MG63 (cell line): ENCODE results near the gene PIGS. TPM values are rescaled to one million over a fixed set of nuclear protein-coding genes. Genes with fewer than 3 reads are reported as not detected.
"Not testable (repeated sequence)": the region's sequence is repeated elsewhere in the genome, so short reads cannot be mapped to it uniquely, and the experiment has no call there.

Experiments used
- DNase-seq: peaks from one replicate; pipeline ENCODE4 v3.0.0-alpha.2; 2020
- H3K27me3 ChIP-seq: fragments of 250-450 bp; sonication (Bioruptor Pico); 2 replicates; pipeline ENCODE4 v1.5.1; 2020; ENCODE audit warnings: mild to moderate bottlenecking, moderate library complexity
- H3K36me3 ChIP-seq: fragments of 250-450 bp; sonication (Bioruptor Pico); 2 replicates; pipeline ENCODE4 v1.5.1; 2020; ENCODE audit warnings: mild to moderate bottlenecking, moderate library complexity
- H3K4me3 ChIP-seq: fragments of 250-450 bp; sonication (Bioruptor Pico); 2 replicates; pipeline ENCODE4 v1.5.1; 2020; ENCODE audit warnings: mild to moderate bottlenecking, moderate library complexity
- H3K9me3 ChIP-seq: fragments of 250-450 bp; sonication (Bioruptor Pico); 2 replicates; pipeline ENCODE4 v1.5.1; 2020; ENCODE audit warnings: mild to moderate bottlenecking, moderate library complexity
- total RNA-seq: library from RNA; depleted of rRNA; stranded (reverse); fragments of >200 nt; shearing (Covaris generic); gene quantifications from 2 replicates; pipeline ENCODE4 v1.2.3, GENCODE V29; 2014; ENCODE audit warnings: low replicate concordance

PIGS gene
- total RNA-seq, 1 experiment from 2014 or later, result 65.1 TPM

- DNase-seq, result no peak
- Histone ChIP-seq H3K27me3 (no peaks in the 10 kb centered on the region), H3K4me3 (no peak overlapping the region), H3K9me3 (no peaks in the 10 kb centered on the region), H3K36me3 (peaks cover 94% of the 10 kb centered on the region)
Measured at GRCh38 chr17:28585851-28586250, 14.5 kb upstream of the PIGS start.

DNA sequence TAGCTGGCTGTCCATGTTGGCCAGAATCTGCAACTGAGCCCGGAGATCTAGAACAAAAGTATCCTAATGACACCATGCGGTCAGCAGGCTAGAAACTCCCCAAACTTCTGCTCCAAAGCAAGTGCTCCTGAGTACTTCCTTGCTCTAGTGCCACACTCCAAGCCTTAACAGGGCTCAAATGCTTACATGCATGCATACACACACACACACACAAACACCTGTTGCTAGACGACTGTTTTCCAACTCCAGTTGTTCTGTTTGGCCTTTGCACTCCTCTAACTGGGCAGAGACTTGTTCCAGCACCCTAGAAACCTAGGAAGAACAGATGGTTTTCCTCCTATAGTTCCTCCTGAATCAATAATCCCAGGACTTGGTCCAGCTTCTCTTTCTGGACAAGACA is 13.1 kb upstream of the PIGS start:
- Histone ChIP-seq H3K27me3 (no peaks in the 10 kb centered on the region), H3K9me3 (no peaks in the 10 kb centered on the region), H3K4me3 (no peak overlapping the region), H3K36me3 (peaks cover 95% of the 10 kb centered on the region)
- no peak for DNase-seq

DNA sequence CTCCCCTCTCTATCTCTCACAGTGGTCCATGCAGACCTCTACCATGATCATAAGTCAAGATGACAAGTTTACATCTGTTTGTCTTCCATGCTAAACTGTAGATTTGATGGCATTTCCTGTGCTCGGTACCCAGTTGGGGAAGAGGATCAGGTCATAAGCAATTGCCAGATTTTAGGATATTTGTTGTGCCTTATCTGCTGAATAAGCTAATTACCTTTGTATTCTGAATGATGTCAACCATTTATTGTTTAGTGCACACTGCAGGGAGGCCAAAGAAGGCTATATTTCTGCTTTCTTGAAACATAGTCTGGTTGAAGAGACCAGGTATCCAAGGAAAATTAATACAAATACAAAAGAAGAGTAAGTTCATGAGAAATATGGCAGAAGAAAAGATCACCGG is 11.2 kb upstream of the PIGS start:
- DNase-seq, result no peak
- no peak overlapping the region for H3K4me3 ChIP-seq
- no peaks in the 10 kb centered on the region for H3K27me3 ChIP-seq
- H3K36me3 ChIP-seq, result peaks cover 95% of the 10 kb centered on the region
- no peaks in the 10 kb centered on the region for H3K9me3 ChIP-seq

DNA sequence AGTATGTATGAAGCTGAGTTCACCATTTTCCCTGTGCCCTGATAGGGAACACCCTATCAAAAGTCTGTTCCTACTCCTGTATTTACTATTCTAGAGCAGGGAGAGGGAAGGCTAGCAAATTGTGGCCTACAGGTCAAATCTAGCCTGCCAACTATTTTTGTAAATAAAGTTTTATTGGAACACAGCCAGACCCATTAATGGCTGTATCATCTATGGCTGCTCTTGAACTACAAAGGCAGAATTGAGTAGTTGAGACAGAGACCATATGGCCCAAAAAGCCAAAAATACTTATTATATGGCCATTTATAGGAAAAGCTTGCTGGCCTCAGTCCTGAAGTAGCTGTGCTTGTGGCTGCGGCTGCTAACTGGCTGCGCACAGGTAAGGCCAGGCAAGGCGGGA is 9.6 kb upstream of the PIGS start:
- peaks cover 92% of the 10 kb centered on the region for H3K36me3 ChIP-seq

DNA sequence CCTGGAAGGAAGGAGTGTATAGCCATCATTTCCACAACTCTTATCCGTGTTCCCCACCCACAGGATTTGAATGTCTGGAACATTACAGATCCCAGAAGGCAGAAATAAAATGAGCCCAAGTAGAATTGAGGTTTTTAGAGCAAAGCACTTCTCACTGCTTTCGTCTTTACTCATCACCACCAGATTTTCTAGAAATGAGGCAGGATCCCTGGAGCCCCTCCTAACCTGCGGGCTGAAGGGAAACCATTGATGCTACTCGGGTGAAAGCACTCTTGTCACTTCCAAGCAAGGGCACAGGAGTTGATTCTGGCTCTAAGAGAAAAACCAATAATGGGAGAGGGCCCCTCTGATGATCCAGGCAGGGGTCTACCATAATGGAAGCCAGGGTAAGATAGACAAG is 8.2 kb upstream of the PIGS start:
- peaks cover 80% of the 10 kb centered on the region for H3K36me3 ChIP-seq
- no peak overlapping the region for H3K4me3 ChIP-seq
- no peak for DNase-seq
- no peaks in the 10 kb centered on the region for H3K9me3 ChIP-seq
- H3K27me3 ChIP-seq, result no peaks in the 10 kb centered on the region

More for the DNA sequence above, 9.6 kb upstream of the PIGS start:
- no peak for DNase-seq
- no peaks in the 10 kb centered on the region for H3K27me3 ChIP-seq
- no peaks in the 10 kb centered on the region for H3K9me3 ChIP-seq
- H3K4me3 ChIP-seq, result no peak overlapping the region

DNA sequence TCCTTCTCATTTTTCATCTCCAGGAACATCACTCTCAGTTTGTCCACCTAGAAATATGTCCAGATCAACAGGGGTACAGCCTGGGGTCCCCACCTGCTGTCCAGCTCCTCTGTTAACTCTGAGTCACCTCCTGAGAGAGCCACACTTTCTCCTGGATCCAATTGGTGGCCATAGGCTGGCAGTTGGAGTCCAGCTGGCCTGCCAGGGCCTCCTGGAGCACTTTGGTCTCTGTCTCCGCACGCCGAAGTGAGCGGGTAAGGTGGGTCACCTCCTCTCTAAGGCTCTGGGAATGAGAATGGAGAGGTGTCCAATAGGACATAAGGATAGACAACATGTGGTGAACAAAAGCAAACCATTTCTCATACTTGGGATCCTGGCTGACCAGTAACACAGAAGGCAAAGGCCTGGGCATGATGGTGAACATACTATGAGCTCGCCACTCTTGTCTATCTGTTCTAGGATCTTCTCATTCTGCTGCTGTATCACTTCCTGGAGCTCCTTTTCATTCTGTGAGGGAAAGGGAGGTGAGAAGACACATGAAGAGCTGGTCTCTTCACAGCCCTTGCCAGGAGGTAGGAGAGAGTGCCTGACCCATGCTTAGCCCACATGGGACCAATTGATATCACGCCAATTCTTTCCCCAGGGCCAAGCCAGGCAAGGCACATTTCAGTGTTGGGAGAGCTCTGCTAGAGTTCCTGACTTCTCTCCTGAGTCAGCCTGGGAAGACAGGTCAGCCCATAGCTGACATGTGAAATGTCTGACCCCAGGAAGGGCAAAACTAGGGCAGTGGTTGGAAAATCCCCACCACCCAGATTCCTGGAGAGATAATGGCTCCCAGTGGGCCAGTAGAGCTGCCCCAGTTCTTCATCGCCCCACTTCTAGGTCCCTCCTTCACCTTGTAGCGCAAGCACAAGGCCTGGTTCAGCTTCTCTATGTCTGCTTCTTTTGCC is 7.2 kb upstream of the PIGS start:
- Histone ChIP-seq H3K9me3 (no peaks in the 10 kb centered on the region), H3K4me3 (no peak overlapping the region), H3K27me3 (no peaks in the 10 kb centered on the region), H3K36me3 (peaks cover 76% of the 10 kb centered on the region)
- DNase-seq, result no peak

GRCh38 chr17:28577466-28577824 is 6.1 kb upstream of the PIGS start:
- Histone ChIP-seq H3K9me3 (no peaks in the 10 kb centered on the region), H3K4me3 (no peak overlapping the region), H3K36me3 (peaks cover 65% of the 10 kb centered on the region), H3K27me3 (no peaks in the 10 kb centered on the region)
- DNase-seq, result no peak

DNA sequence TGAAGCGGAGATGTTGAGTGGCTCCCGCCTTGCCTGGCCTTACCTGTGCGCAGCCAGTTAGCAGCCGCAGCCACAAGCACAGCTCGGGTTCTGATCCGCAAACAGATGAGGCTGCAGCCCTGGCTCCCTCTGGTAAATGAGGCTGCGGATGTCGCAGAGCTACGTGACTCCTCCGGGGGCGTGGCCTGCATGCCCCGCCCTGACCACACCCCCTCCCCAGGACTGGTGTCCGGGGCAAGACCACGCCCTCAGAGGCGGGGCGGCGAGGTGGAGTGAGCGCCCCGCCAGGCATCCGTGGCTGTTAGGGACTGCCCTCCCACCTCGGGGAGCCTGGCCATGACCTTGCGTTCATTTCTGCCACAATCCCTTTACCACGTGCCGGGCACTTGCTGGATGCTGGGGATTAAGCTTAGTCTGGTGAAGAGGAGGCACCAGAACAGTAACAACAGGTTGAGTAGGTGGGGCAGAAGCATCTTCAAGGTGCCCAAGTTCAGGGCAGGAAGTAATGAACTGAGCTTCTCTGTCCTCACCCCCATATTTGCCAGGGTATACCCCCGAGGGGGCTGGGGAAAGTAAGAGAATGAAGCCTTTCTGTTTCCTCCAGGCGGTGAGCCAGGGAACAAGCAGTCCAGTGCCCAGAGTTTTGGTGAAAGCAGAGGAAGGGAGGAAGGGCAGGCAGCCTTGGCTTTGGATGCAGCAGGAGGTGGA is 5.6 kb upstream of the PIGS start, which contains the start of gene ALDOC:
ALDOC (minus strand) TSS at position 138 of the 708 bp plus-strand sequence. CDS start 1,363 bp downstream, outside the sequence.
- no peak within 1 kb of the TSS for H3K4me3 ChIP-seq
- no peaks in the 10 kb centered on the region for H3K9me3 ChIP-seq
- no peaks in the 10 kb centered on the region for H3K27me3 ChIP-seq
- DNase-seq, result peak; percentile 57
- peaks cover 60% of the 10 kb centered on the region for H3K36me3 ChIP-seq

DNA sequence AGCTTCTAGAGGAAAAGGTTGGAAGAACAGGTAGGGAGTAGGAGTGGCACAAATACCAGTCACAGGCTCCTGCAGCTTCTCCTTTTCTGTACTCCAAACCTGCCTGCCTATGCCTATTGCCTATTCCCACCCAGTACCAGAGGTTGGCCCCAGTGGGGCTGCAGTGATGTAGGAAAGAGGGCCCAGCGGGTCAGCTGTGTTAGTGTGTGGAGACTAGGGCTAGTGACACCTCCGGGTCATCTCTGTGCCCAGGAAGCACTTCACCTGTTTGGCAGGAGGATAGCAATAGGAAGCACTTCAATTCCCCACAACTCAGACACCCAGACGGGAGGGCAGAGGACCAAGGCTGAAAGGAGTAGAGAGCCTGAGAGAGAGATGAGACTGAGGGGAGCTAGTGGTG is 4.7 kb upstream of the PIGS start:
- H3K9me3 ChIP-seq, H3K4me3 ChIP-seq, DNase-seq, H3K27me3 ChIP-seq: not testable (repeated sequence)
- H3K36me3 ChIP-seq, result peaks cover 55% of the 10 kb centered on the region

- no peak for DNase-seq
- no peak overlapping the region for H3K4me3 ChIP-seq
- no peaks in the 10 kb centered on the region for H3K27me3 ChIP-seq
- peaks cover 47% of the 10 kb centered on the region for H3K36me3 ChIP-seq
- no peaks in the 10 kb centered on the region for H3K9me3 ChIP-seq
Measured at GRCh38 chr17:28575126-28575795, 3.9 kb upstream of the PIGS start.

GRCh38 chr17:28574526-28574925 is 3.2 kb upstream of the PIGS start:
- Histone ChIP-seq H3K4me3 (no peak overlapping the region), H3K9me3 (no peaks in the 10 kb centered on the region), H3K27me3 (no peaks in the 10 kb centered on the region), H3K36me3 (peaks cover 40% of the 10 kb centered on the region)
- DNase-seq, result no peak

GRCh38 chr17:28573966-28574480 is 2.7 kb upstream of the PIGS start:
- H3K9me3 ChIP-seq, result no peaks in the 10 kb centered on the region
- no peak for DNase-seq
- H3K4me3 ChIP-seq, result no peak overlapping the region
- no peaks in the 10 kb centered on the region for H3K27me3 ChIP-seq
- H3K36me3 ChIP-seq, result peaks cover 35% of the 10 kb centered on the region

GRCh38 chr17:28573521-28573920 is 2.2 kb upstream of the PIGS start:
- no peaks in the 10 kb centered on the region for H3K27me3 ChIP-seq
- H3K4me3 ChIP-seq, result no peak overlapping the region
- peaks cover 30% of the 10 kb centered on the region for H3K36me3 ChIP-seq
- DNase-seq, result no peak
- H3K9me3 ChIP-seq, result no peaks in the 10 kb centered on the region

DNA sequence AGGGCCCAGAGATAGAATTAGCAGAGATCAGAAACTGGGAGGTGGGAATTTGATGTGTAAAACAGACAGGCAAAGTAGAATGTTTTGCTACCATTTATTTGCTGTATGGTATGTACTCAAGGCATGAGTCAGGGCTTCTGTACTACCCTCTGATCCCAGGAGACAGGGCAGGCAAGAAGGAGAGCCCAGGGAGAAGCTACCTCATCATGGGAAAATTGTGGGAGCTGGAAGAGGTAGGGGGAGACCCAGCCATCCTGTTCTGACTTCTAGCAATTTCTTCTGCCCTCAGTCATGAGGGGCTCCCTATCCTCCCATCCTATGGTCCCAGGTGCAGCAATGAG is 1.7 kb upstream of the PIGS start:
- Histone ChIP-seq H3K27me3 (no peaks in the 10 kb centered on the region), H3K36me3 (peaks cover 25% of the 10 kb centered on the region), H3K4me3 (no peak overlapping the region), H3K9me3 (no peaks in the 10 kb centered on the region)
- DNase-seq, result no peak

DNA sequence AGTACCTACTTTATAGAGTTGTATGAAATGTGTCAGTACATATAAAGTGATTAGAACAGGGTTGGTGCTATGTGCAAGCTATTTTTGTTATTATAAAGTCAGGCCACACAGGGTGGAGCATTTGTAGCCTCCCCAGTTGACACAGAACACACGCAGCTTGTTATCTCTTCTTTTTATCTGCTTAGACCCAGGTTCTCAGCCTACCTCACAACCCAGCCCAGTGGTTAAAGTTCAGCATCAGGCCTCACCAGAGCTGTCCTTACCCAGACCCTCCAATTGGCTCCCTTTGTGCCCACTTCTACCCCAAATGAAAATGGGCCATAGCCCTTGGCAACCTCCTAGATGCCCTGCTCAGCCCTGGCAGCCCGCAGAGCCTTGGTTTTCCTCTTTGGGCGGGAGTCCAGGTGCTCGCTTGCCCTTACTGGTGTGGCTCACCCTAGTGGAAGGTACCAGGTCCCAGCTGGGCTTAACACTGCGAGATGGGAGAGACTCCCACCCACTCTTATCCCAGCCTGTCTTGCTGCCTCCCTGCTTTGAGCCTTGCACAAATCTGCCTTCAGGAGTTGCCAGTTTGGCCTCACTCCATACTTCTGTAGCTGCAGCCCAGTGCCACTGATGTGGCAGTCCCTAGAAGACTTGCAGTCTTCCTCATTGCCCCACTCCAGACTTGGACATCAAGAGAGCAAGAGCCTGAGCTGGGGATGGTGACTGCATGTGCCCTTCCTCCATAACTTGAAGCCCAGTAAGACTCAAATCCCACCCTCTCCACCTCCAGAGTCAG is 1.1 kb upstream of the PIGS start:
- Histone ChIP-seq H3K9me3 (no peaks in the 10 kb centered on the region), H3K4me3 (peak overlapping the region; percentile 78), H3K27me3 (no peaks in the 10 kb centered on the region), H3K36me3 (peaks cover 19% of the 10 kb centered on the region)
- no peak for DNase-seq

DNA sequence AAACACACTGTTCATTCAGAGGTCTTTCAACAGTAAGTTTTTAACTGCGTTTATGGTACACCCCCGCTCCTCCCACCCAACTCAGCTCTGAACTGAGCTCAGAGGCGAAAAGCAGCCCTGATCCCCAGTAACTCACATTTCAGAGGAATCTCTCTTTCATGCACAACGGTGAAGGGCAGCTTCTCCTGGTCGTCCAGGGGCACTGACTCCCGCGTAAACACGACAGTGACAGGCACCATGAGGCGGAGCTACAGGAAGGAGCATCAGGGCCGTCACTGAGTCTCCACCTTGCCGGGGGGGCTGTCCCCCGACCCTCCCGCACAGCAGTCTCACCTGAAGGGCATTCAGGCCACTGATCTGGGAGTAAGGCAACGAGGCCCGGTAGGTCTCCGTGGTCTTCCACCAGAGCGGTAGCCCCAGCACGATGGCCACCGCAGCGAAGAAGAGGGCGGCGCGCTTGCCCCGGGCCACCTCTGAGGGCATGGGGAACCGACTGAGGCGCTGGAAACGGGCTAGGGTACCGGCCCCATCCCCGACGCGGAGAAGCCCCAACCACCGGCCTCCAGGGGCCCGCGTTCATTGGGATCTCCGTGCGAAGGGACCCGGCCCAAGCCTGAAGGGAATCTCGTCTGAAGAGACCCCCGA is 486 bp downstream of the PIGS start:
- Histone ChIP-seq H3K4me3 (peak overlapping the region; percentile 78), H3K9me3 (no peaks in the 10 kb centered on the region), H3K27me3 (no peaks in the 10 kb centered on the region), H3K36me3 (peaks cover 8% of the 10 kb centered on the region)
- no peak for DNase-seq
